Measurements from ENCODE around the gene ZNF674.

Gene ZNF674

DNA sequence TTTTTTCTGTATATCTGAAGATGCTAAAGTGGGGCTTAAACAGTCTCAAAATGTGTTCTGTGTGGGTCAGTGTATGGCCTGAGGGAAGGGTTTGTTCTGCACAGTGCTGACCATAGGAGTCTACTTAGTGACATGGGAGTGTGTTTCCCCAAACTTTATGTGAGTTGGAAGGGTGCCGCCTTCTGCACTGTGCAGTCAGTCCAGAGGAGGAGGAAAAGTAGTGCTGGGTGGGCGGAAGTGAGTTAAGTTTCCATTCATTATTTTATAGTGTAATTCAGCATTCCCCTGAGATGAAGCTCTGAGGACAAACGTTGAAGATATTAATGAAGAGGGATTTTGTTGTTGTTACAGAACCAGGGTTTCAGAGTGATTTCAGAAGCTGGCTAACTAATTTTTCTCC, 31.2 kb upstream of the ZNF674 start:
- Histone ChIP-seq H3K79me1 (replicated peaks; ENCODE audit: low read length, poor library complexity, severe bottlenecking) (peaks cover 8% of the 10 kb centered on the region), H3K27ac (ENCODE audit: low read length, poor library complexity, severe bottlenecking) (no peak overlapping the region), H3K4ac (ENCODE audit: low read depth in 1 of 2, low read length in 2 of 2) (no peak overlapping the region), H2BK120ac (ENCODE audit: low read depth, low read length) (no peak overlapping the region), H2AK5ac (ENCODE audit: low read length, severe bottlenecking) (no peak overlapping the region), H2AFZ (ENCODE audit: low read depth, low read length) (no peak overlapping the region), H3K23ac (ENCODE audit: low read length in 2 of 2) (no peak overlapping the region), H3K4me3 (ENCODE audit: insufficient read depth in 1 of 2, low read depth in 1 of 2, low read length in 2 of 2) (peak overlapping the region in 1 of 2 experiments; percentile 83), H2BK12ac (ENCODE audit: low read length in 2 of 2) (no peak overlapping the region), H3K4me1 (ENCODE audit: control insufficient read depth, insufficient read depth, low read depth, low read length) (peaks cover 13% of the 10 kb centered on the region), H2BK5ac (ENCODE audit: low read depth, low read length, poor library complexity, severe bottlenecking) (no peak overlapping the region), H3K9ac (ENCODE audit: low read length) (peak overlapping the region; percentile 79), H3K14ac (ENCODE audit: low read length in 2 of 2) (no peak overlapping the region), H3K36me3 (ENCODE audit: control insufficient read depth in 1 of 2, insufficient read depth in 2 of 2, low read depth in 1 of 2, low read length in 2 of 2) (no peaks in the 10 kb centered on the region), H4K91ac (ENCODE audit: low read length) (no peak overlapping the region), H3K4me2 (ENCODE audit: low read length, poor library complexity, severe bottlenecking) (peak overlapping the region; percentile 27), H3K27me3 (ENCODE audit: control insufficient read depth in 1 of 2, insufficient read depth in 1 of 2, low read length in 2 of 2) (peaks cover 0 to 6% of the 10 kb centered on the region in 2 experiments), H4K8ac (ENCODE audit: low read length) (no peak overlapping the region), H3K9me3 (ENCODE audit: control insufficient read depth, low read length) (no peaks in the 10 kb centered on the region), H3K18ac (ENCODE audit: low read depth in 1 of 2, low read length in 2 of 2) (no peak overlapping the region), H2BK15ac (ENCODE audit: low read depth, poor library complexity, severe bottlenecking) (no peak overlapping the region)
- 56% methylated on average over 2 of the region's 3 CpGs for WGBS
- no peak for DNase-seq

- H3K14ac ChIP-seq (ENCODE audit: low read length in 2 of 2), result no peak overlapping the region
- H2AFZ ChIP-seq (ENCODE audit: low read depth, low read length), result no peak overlapping the region
- H3K18ac ChIP-seq (ENCODE audit: low read depth in 1 of 2, low read length in 2 of 2), result no peak overlapping the region
- no peak overlapping the region for H2BK12ac ChIP-seq (ENCODE audit: low read length in 2 of 2)
- peaks cover 13% of the 10 kb centered on the region for H3K4me1 ChIP-seq (ENCODE audit: control insufficient read depth, insufficient read depth, low read depth, low read length)
- H3K36me3 ChIP-seq (ENCODE audit: control insufficient read depth in 1 of 2, insufficient read depth in 2 of 2, low read depth in 1 of 2, low read length in 2 of 2), result no peaks in the 10 kb centered on the region
- H2BK15ac ChIP-seq (ENCODE audit: low read depth, poor library complexity, severe bottlenecking), result no peak overlapping the region
- no peak overlapping the region for H3K23ac ChIP-seq (ENCODE audit: low read length in 2 of 2)
- 8% methylated on average over 4 of the region's 6 CpGs for WGBS
- H2AK5ac ChIP-seq (ENCODE audit: low read length, severe bottlenecking), result no peak overlapping the region
- no peak overlapping the region for H3K4ac ChIP-seq (ENCODE audit: low read depth in 1 of 2, low read length in 2 of 2)
- peaks cover 8% of the 10 kb centered on the region for H3K79me1 ChIP-seq (replicated peaks; ENCODE audit: low read length, poor library complexity, severe bottlenecking)
- H3K27me3 ChIP-seq (ENCODE audit: control insufficient read depth in 1 of 2, insufficient read depth in 1 of 2, low read length in 2 of 2), result peaks cover 0 to 6% of the 10 kb centered on the region in 2 experiments
- no peak overlapping the region for H2BK5ac ChIP-seq (ENCODE audit: low read depth, low read length, poor library complexity, severe bottlenecking)
- H3K4me3 ChIP-seq (ENCODE audit: insufficient read depth in 1 of 2, low read depth in 1 of 2, low read length in 2 of 2), result peak overlapping the region in 1 of 2 experiments; percentile 83
- peak; percentile 42 for DNase-seq
- H3K9ac ChIP-seq (ENCODE audit: low read length), result peak overlapping the region; percentile 79
- H3K9me3 ChIP-seq (ENCODE audit: control insufficient read depth, low read length), result no peaks in the 10 kb centered on the region
- peak overlapping the region; percentile 92 for H3K4me2 ChIP-seq (ENCODE audit: low read length, poor library complexity, severe bottlenecking)
- no peak overlapping the region for H4K91ac ChIP-seq (ENCODE audit: low read length)
- H3K27ac ChIP-seq (ENCODE audit: low read length, poor library complexity, severe bottlenecking), result no peak overlapping the region
- no peak overlapping the region for H4K8ac ChIP-seq (ENCODE audit: low read length)
- no peak overlapping the region for H2BK120ac ChIP-seq (ENCODE audit: low read depth, low read length)
Measured at GRCh38 chrX:46575991-46576392, 30.8 kb upstream of the ZNF674 start.

- no peak overlapping the region for H3K27ac ChIP-seq (ENCODE audit: low read length, poor library complexity, severe bottlenecking)
- no peak overlapping the region for H2AK5ac ChIP-seq (ENCODE audit: low read length, severe bottlenecking)
- peak; percentile 14 for DNase-seq
- H3K79me1 ChIP-seq (replicated peaks; ENCODE audit: low read length, poor library complexity, severe bottlenecking), result peaks cover 7% of the 10 kb centered on the region
- H3K27me3 ChIP-seq (ENCODE audit: control insufficient read depth in 1 of 2, insufficient read depth in 1 of 2, low read length in 2 of 2), result peaks cover 0 to 6% of the 10 kb centered on the region in 2 experiments
- no peak overlapping the region for H3K18ac ChIP-seq (ENCODE audit: low read depth in 1 of 2, low read length in 2 of 2)
- no peak overlapping the region for H4K8ac ChIP-seq (ENCODE audit: low read length)
- H3K4ac ChIP-seq (ENCODE audit: low read depth in 1 of 2, low read length in 2 of 2), result no peak overlapping the region
- H3K14ac ChIP-seq (ENCODE audit: low read length in 2 of 2), result no peak overlapping the region
- H4K91ac ChIP-seq (ENCODE audit: low read length), result no peak overlapping the region
- H3K36me3 ChIP-seq (ENCODE audit: control insufficient read depth in 1 of 2, insufficient read depth in 2 of 2, low read depth in 1 of 2, low read length in 2 of 2), result no peaks in the 10 kb centered on the region
- peaks cover 13% of the 10 kb centered on the region for H3K4me1 ChIP-seq (ENCODE audit: control insufficient read depth, insufficient read depth, low read depth, low read length)
- H2BK5ac ChIP-seq (ENCODE audit: low read depth, low read length, poor library complexity, severe bottlenecking), result no peak overlapping the region
- H3K4me2 ChIP-seq (ENCODE audit: low read length, poor library complexity, severe bottlenecking), result peak overlapping the region; percentile 92
- H3K23ac ChIP-seq (ENCODE audit: low read length in 2 of 2), result no peak overlapping the region
- H3K9me3 ChIP-seq (ENCODE audit: control insufficient read depth, low read length), result no peaks in the 10 kb centered on the region
- H2BK120ac ChIP-seq (ENCODE audit: low read depth, low read length), result no peak overlapping the region
- H2BK15ac ChIP-seq (ENCODE audit: low read depth, poor library complexity, severe bottlenecking), result no peak overlapping the region
- H3K4me3 ChIP-seq (ENCODE audit: insufficient read depth in 1 of 2, low read depth in 1 of 2, low read length in 2 of 2), result peak overlapping the region; percentile 71 to 83
- no peak overlapping the region for H2AFZ ChIP-seq (ENCODE audit: low read depth, low read length)
- no peak overlapping the region for H2BK12ac ChIP-seq (ENCODE audit: low read length in 2 of 2)
- H3K9ac ChIP-seq (ENCODE audit: low read length), result peak overlapping the region; percentile 79
- 28% methylated on average over 6 of the region's 6 CpGs for WGBS
Measured at GRCh38 chrX:46575586-46575985, 30.4 kb upstream of the ZNF674 start.

GRCh38 chrX:46574774-46575381, 29.7 kb upstream of the ZNF674 start:
- H2BK5ac ChIP-seq (ENCODE audit: low read depth, low read length, poor library complexity, severe bottlenecking), result no peak overlapping the region
- peaks cover 13% of the 10 kb centered on the region for H3K4me1 ChIP-seq (ENCODE audit: control insufficient read depth, insufficient read depth, low read depth, low read length)
- no peaks in the 10 kb centered on the region for H3K36me3 ChIP-seq (ENCODE audit: control insufficient read depth in 1 of 2, insufficient read depth in 2 of 2, low read depth in 1 of 2, low read length in 2 of 2)
- H4K91ac ChIP-seq (ENCODE audit: low read length), result no peak overlapping the region
- H2AFZ ChIP-seq (ENCODE audit: low read depth, low read length), result no peak overlapping the region
- H3K9ac ChIP-seq (ENCODE audit: low read length), result peak overlapping the region; percentile 79
- H3K23ac ChIP-seq (ENCODE audit: low read length in 2 of 2), result peak overlapping the region in 1 of 2 experiments; percentile 14
- no peak overlapping the region for H3K27ac ChIP-seq (ENCODE audit: low read length, poor library complexity, severe bottlenecking)
- H3K9me3 ChIP-seq (ENCODE audit: control insufficient read depth, low read length), result no peaks in the 10 kb centered on the region
- whole genome bisulfite sequencing, result 1% methylated on average over 46 of the region's 90 CpGs
- peak overlapping the region in 1 of 2 experiments; percentile 8 for H3K14ac ChIP-seq (ENCODE audit: low read length in 2 of 2)
- peaks cover 6% of the 10 kb centered on the region for H3K79me1 ChIP-seq (replicated peaks; ENCODE audit: low read length, poor library complexity, severe bottlenecking)
- H3K18ac ChIP-seq (ENCODE audit: low read depth in 1 of 2, low read length in 2 of 2), result peak overlapping the region; percentile 21 to 66
- DNase-seq, result no peak
- no peak overlapping the region for H2BK12ac ChIP-seq (ENCODE audit: low read length in 2 of 2)
- peaks cover 0 to 8% of the 10 kb centered on the region in 2 experiments for H3K27me3 ChIP-seq (ENCODE audit: control insufficient read depth in 1 of 2, insufficient read depth in 1 of 2, low read length in 2 of 2)
- H2BK120ac ChIP-seq (ENCODE audit: low read depth, low read length), result no peak overlapping the region
- H2AK5ac ChIP-seq (ENCODE audit: low read length, severe bottlenecking), result no peak overlapping the region
- no peak overlapping the region for H2BK15ac ChIP-seq (ENCODE audit: low read depth, poor library complexity, severe bottlenecking)
- no peak overlapping the region for H3K4ac ChIP-seq (ENCODE audit: low read depth in 1 of 2, low read length in 2 of 2)
- peak overlapping the region; percentile 64 for H4K8ac ChIP-seq (ENCODE audit: low read length)
- peak overlapping the region; percentile 71 to 83 for H3K4me3 ChIP-seq (ENCODE audit: insufficient read depth in 1 of 2, low read depth in 1 of 2, low read length in 2 of 2)
- peak overlapping the region; percentile 92 for H3K4me2 ChIP-seq (ENCODE audit: low read length, poor library complexity, severe bottlenecking)

Data from mesenchymal stem cell (in vitro differentiated cells and primary cell).